IMR-90 (cell line): ENCODE measurements around the gene APOL3. TPM values are rescaled to one million over a fixed set of nuclear protein-coding genes. Genes with fewer than 3 reads are reported as not detected.

Source experiments
- ATAC-seq: fragments of 200-7000 bp; cut with Tn5 transposase; 2 replicates; pipeline ENCODE4 v1.9.1; 2020; ENCODE audit warnings: low read depth, mild to moderate bottlenecking, moderate library complexity
- BruUV-seq: library from RNA; stranded (reverse); fragments of 400-500 nt; replicated peaks from 2 replicates; lab custom pipeline; 2021; lab: Mats Ljungman, UMichigan
- CTCF ChIA-PET: fragments of 300-600 bp; formaldehyde crosslinking; extraction: SDS; loops from one replicate; lab custom pipeline; 2021; ENCODE audit warnings: antibody characterized with exemption; lab: Yijun Ruan, JAX
- POLR2A ChIA-PET: fragments of 300-600 bp; sonication (Branson Sonifier 250); formaldehyde crosslinking; loops from one replicate; lab custom pipeline; 2022; ENCODE audit warnings: antibody characterized with exemption; ENCODE audit not compliant: unreplicated experiment; lab: Charles Lee
- DNase-seq: peaks from one replicate; pipeline ENCODE4 v3.0.0; 2013
- H2AFZ ChIP-seq: replicated peaks from 2 replicates; pipeline ENCODE3; 2013; ENCODE audit warnings: low read length, mild to moderate bottlenecking; ENCODE audit not compliant: poor library complexity
- H2AK5ac ChIP-seq: 2 replicates; pipeline ENCODE4 v1.6.1; 2013; ENCODE audit warnings: low read depth, low read length, inconsistent platforms
- H2AK9ac ChIP-seq: replicated peaks from 2 replicates; pipeline ENCODE3; 2013; ENCODE audit warnings: mild to moderate bottlenecking, low read depth, low read length, moderate library complexity; ENCODE audit not compliant: poor library complexity
- H2BK120ac ChIP-seq: 2 replicates; pipeline ENCODE4 v1.6.1; 2013; ENCODE audit warnings: low read depth, low read length, inconsistent platforms
- H2BK15ac ChIP-seq: 3 replicates; pipeline ENCODE4 v1.6.1; 2013; ENCODE audit warnings: low read depth, low read length, inconsistent platforms
- H2BK20ac ChIP-seq: 2 replicates; pipeline ENCODE4 v1.6.1; 2013; ENCODE audit warnings: low read depth, mild to moderate bottlenecking, inconsistent platforms, low read length, moderate library complexity
- H2BK5ac ChIP-seq: 2 replicates; pipeline ENCODE4 v1.6.1; 2013; ENCODE audit warnings: mild to moderate bottlenecking, low read depth, low read length, inconsistent platforms; ENCODE audit not compliant: poor library complexity, severe bottlenecking
- H3K14ac ChIP-seq: replicated peaks from 2 replicates; pipeline ENCODE4 v1.6.1; 2013; ENCODE audit warnings: low read depth, low read length, inconsistent platforms
- H3K18ac ChIP-seq: 2 replicates; pipeline ENCODE4 v1.6.1; 2013; ENCODE audit warnings: low read depth, low read length, control low read depth
- H3K23ac ChIP-seq: 2 replicates; pipeline ENCODE4 v1.6.1; 2013; ENCODE audit warnings: low read depth, low read length, inconsistent platforms
- H3K27ac ChIP-seq: 2 replicates; pipeline ENCODE4 v1.5.1; 2013; ENCODE audit warnings: mild to moderate bottlenecking, control low read depth, low read length; ENCODE audit not compliant: insufficient read depth
- H3K27me3 ChIP-seq: 2 replicates; pipeline ENCODE4 v1.6.1; 2013; ENCODE audit warnings: low read length; ENCODE audit not compliant: control insufficient read depth, insufficient read depth
- H3K36me3 ChIP-seq: 2 replicates; pipeline ENCODE4 v1.6.1; 2013; ENCODE audit warnings: low read length, mixed read lengths; ENCODE audit not compliant: control insufficient read depth, insufficient read depth
- H3K4ac ChIP-seq: 2 replicates; pipeline ENCODE4 v1.6.1; 2013; ENCODE audit warnings: low read depth, low read length, inconsistent platforms
- H3K4me1 ChIP-seq: 2 replicates; pipeline ENCODE4 v1.6.1; 2013; ENCODE audit warnings: low read length, mixed read lengths; ENCODE audit not compliant: control insufficient read depth, insufficient read depth
- H3K4me2 ChIP-seq: 2 replicates; pipeline ENCODE4 v1.6.1; 2013; ENCODE audit warnings: low read depth, mild to moderate bottlenecking, control low read depth, low read length, moderate library complexity
- H3K4me3 ChIP-seq: 2 replicates; pipeline ENCODE4 v1.5.1; 2013; ENCODE audit warnings: low read depth, mild to moderate bottlenecking, control low read depth, low read length, moderate library complexity; ENCODE audit not compliant: insufficient read depth
- H3K56ac ChIP-seq: 2 replicates; pipeline ENCODE4 v1.6.1; 2013; ENCODE audit warnings: low read length, inconsistent platforms; ENCODE audit not compliant: insufficient read depth; ENCODE audit errors: extremely low read depth
- H3K79me1 ChIP-seq, 2 experiments: 2 replicates each; pipeline ENCODE4 v1.6.1; 2013; ENCODE audit warnings: low read length in 2 of 2, inconsistent platforms in 1 of 2, low read depth in 1 of 2
- H3K9ac ChIP-seq: 2 replicates; pipeline ENCODE4 v1.6.1; 2013; ENCODE audit warnings: low read depth, low read length, control low read depth
- H3K9me1 ChIP-seq: 2 replicates; pipeline ENCODE4 v1.6.1; 2013; ENCODE audit warnings: low read length, inconsistent platforms; ENCODE audit not compliant: insufficient read depth
- H3K9me3 ChIP-seq: 2 replicates; pipeline ENCODE4 v1.6.1; 2013; ENCODE audit warnings: low read length; ENCODE audit not compliant: control insufficient read depth, insufficient read depth
- H4K20me1 ChIP-seq: 2 replicates; pipeline ENCODE4 v1.6.1; 2013; ENCODE audit warnings: low read length, inconsistent platforms; ENCODE audit not compliant: insufficient read depth
- H4K5ac ChIP-seq: 2 replicates; pipeline ENCODE4 v1.6.1; 2013; ENCODE audit warnings: mild to moderate bottlenecking, low read depth, low read length, control low read depth
- H4K8ac ChIP-seq, 2 experiments: 2 replicates each; pipeline ENCODE4 v1.6.1; 2013; ENCODE audit warnings: low read depth in 2 of 2, low read length in 2 of 2, control low read depth in 1 of 2, inconsistent platforms in 1 of 2
- H4K91ac ChIP-seq: 2 replicates; pipeline ENCODE4 v1.6.1; 2013; ENCODE audit warnings: low read depth, low read length, inconsistent platforms; ENCODE audit not compliant: insufficient read depth
- BHLHE40 ChIP-seq: fragments of 150-350 bp; IDR thresholded peaks from 2 replicates; pipeline ENCODE4 v1.6.1; 2016; ENCODE audit warnings: mild to moderate bottlenecking, low read depth, low read length
- CEBPB ChIP-seq: IDR thresholded peaks from 2 replicates; pipeline ENCODE4 v1.6.1; 2012; ENCODE audit warnings: low read depth, low read length, improper control_type of control experiment
- CHD1 ChIP-seq: IDR thresholded peaks from 2 replicates; pipeline ENCODE4 v1.6.1; 2012; ENCODE audit warnings: low read depth, low read length, improper control_type of control experiment
- CTCF ChIP-seq: conservative IDR thresholded peaks from 2 replicates; pipeline ENCODE4 v1.5.1; 2012; ENCODE audit warnings: mild to moderate bottlenecking, low read depth, low read length, improper control_type of control experiment
- ELK1 ChIP-seq: fragments of 150-350 bp; IDR thresholded peaks from 2 replicates; pipeline ENCODE4 v1.6.1; 2016; ENCODE audit warnings: low read depth, mild to moderate bottlenecking, low read length, moderate library complexity, borderline replicate concordance
- FOS ChIP-seq: fragments of 150-350 bp; IDR thresholded peaks from 2 replicates; pipeline ENCODE4 v1.6.1; 2016; ENCODE audit warnings: low read depth, low read length
- MAFK ChIP-seq: IDR thresholded peaks from 2 replicates; pipeline ENCODE4 v1.6.1; 2012; ENCODE audit warnings: low read depth, low read length, improper control_type of control experiment
- MAZ ChIP-seq: IDR thresholded peaks from 2 replicates; pipeline ENCODE4 v1.6.1; 2012; ENCODE audit warnings: low read depth, mild to moderate bottlenecking, low read length, improper control_type of control experiment, moderate library complexity, borderline replicate concordance
- MXI1 ChIP-seq: IDR thresholded peaks from 2 replicates; pipeline ENCODE4 v1.6.1; 2012; ENCODE audit warnings: low read depth, mild to moderate bottlenecking, low read length, moderate library complexity, borderline replicate concordance
- NFE2L2 ChIP-seq: fragments of 150-350 bp; IDR thresholded peaks from 2 replicates; pipeline ENCODE4 v1.6.1; 2016; ENCODE audit warnings: low read depth, mild to moderate bottlenecking, low read length
- POLR2A ChIP-seq: IDR thresholded peaks from 2 replicates; pipeline ENCODE4 v1.6.1; 2012; ENCODE audit warnings: mild to moderate bottlenecking, low read depth, low read length
- RAD21 ChIP-seq: IDR thresholded peaks from 2 replicates; pipeline ENCODE4 v1.6.1; 2012; ENCODE audit warnings: low read length, improper control_type of control experiment
- RCOR1 ChIP-seq: IDR thresholded peaks from 2 replicates; pipeline ENCODE4 v1.6.1; 2012; ENCODE audit warnings: mild to moderate bottlenecking, low read length, improper control_type of control experiment; ENCODE audit not compliant: insufficient replicate concordance
- RFX5 ChIP-seq: IDR thresholded peaks from 2 replicates; pipeline ENCODE4 v1.8.0; 2012; ENCODE audit warnings: low read depth, mild to moderate bottlenecking, low read length, moderate library complexity
- SMC3 ChIP-seq: fragments of 150-350 bp; IDR thresholded peaks from 2 replicates; pipeline ENCODE4 v1.6.1; 2016; ENCODE audit warnings: low read depth, mild to moderate bottlenecking, antibody characterized with exemption, low read length, moderate library complexity
- WGBS, 2 experiments: methylation state at CpG; one replicate each; pipeline versions ENCODE4 v1.1.5 to v1.1.7; 2013; ENCODE audit warnings: missing lambda C conversion rate in 2 of 2; ENCODE audit not compliant: insufficient read length in 1 of 2; ENCODE audit errors: extremely low coverage in 2 of 2; 5-methylcytosine and 5-hydroxymethylcytosine counted together
- dilution Hi-C: fragments of 300-500 bp; cut with HindIII; formaldehyde crosslinking; loops from one replicate; pipeline ENCODE4 v1.14.3; 2018; ENCODE audit warnings: low sequenced_read_pairs; ENCODE audit not compliant: unreplicated experiment
- in situ Hi-C: fragments of 300-500 bp; cut with MboI; formaldehyde crosslinking; loops from 3 replicates; pipeline ENCODE4 v1.14.3; 2019; ENCODE audit warnings: low sequenced_read_pairs, inconsistent platforms, mixed read lengths
- intact Hi-C: fragments of 100-400 bp; cut with micrococcal nuclease; formaldehyde crosslinking; loops from 2 replicates; pipeline ENCODE4 v1.10.0; 2022
- polyA plus RNA-seq, 3 experiments: library from polyadenylated mRNA; depleted of rRNA; stranded (reverse); fragments of >200 nt; gene quantifications; 2 replicates each; pipeline ENCODE4 v1.2.3, GENCODE V29; 2012; ENCODE audit warnings: low replicate concordance in 1 of 3
- total RNA-seq: library from RNA; depleted of rRNA; stranded (reverse); fragments of >200 nt; gene quantifications from 2 replicates; pipeline ENCODE4 v1.2.3, GENCODE V29; 2012
- TF ChIP-seq, protein P1 (sequence below): fragments of 150-350 bp; IDR thresholded peaks from 2 replicates; pipeline ENCODE4 v1.6.1; 2017; ENCODE audit warnings: mild to moderate bottlenecking, antibody characterized with exemption, low read length, low read depth

Gene APOL3
- total and polyA plus RNA-seq, 2 of the 4 experiments (the other 2 are of a cell fraction): 1.4 to 2.3 TPM

DNA sequence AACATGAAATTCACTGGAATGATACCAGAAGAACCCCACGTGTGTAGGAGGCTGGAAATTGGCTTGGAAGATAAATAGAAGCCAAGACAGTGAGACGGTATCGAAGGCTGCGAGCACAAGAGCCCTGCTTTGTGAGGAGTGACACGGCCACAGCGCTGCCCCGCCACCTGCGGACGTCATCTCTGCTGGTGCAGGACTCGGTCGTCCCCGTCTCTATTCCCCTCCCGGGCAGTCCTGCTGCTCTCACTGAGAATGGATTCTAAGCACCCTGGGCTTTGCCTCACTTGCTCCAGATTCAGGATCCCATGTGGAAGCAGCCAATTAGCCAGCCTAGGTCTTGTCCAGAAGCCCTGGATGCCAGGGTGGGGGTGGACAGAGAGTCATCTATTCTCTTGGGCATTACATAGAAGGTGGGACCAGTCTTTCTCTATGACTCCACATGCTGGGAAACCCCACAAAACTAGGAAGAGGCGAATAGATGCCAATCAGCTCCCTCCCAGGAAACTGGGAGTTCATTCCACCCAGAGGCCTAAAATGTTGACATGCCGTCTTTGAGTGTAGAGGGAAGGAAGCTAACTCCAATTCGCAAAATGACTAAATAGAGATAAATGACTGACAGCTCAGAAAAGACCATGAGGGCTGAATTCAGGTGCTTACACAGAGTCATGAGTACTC is 25.1 kb downstream of the APOL3 start:
- peak overlapping the region; percentile 41 for H2AFZ ChIP-seq
- H3K56ac ChIP-seq: no peak overlapping the region
- H3K4me2 ChIP-seq: no peak overlapping the region
- H3K9ac ChIP-seq: no peak overlapping the region
- H3K9me1 ChIP-seq: peaks cover 16% of the 10 kb centered on the region
- H3K36me3 ChIP-seq: no peaks in the 10 kb centered on the region
- H3K4me1 ChIP-seq: peaks cover 2% of the 10 kb centered on the region; the same call in 1 of the 2 replicates
- H3K4me3 ChIP-seq: no peak overlapping the region
- H2AK5ac ChIP-seq: no peak overlapping the region
- no peak overlapping the region for H3K18ac ChIP-seq
- no peak for TF ChIP-seq MXI1
- no peak for TF ChIP-seq CHD1
- no peak for TF ChIP-seq ELK1
- TF ChIP-seq CEBPB: no peak
- no peak for TF ChIP-seq CTCF
- no peak for TF ChIP-seq RCOR1
- TF ChIP-seq BHLHE40: no peak
- TF ChIP-seq RFX5: no peak
- TF ChIP-seq, protein P1, sequence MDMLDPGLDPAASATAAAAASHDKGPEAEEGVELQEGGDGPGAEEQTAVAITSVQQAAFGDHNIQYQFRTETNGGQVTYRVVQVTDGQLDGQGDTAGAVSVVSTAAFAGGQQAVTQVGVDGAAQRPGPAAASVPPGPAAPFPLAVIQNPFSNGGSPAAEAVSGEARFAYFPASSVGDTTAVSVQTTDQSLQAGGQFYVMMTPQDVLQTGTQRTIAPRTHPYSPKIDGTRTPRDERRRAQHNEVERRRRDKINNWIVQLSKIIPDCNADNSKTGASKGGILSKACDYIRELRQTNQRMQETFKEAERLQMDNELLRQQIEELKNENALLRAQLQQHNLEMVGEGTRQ: no peak
- TF ChIP-seq NFE2L2: no peak
- no peak for TF ChIP-seq MAFK
- TF ChIP-seq MAZ: no peak
- TF ChIP-seq FOS: no peak
- TF ChIP-seq RAD21: no peak
- no peak for TF ChIP-seq POLR2A
- TF ChIP-seq SMC3: no peak
- H3K79me1 ChIP-seq: no peaks in the 10 kb centered on the region
- no peak overlapping the region; the same call in 2 of the 3 replicates for H2BK15ac ChIP-seq
- H3K4ac ChIP-seq: no peak overlapping the region
- POLR2A ChIA-PET: no interaction called here
- intact Hi-C loops (no loop called here), in situ Hi-C loops (no loop called here), dilution Hi-C loops (no loop called here)
- CTCF ChIA-PET: interaction anchor here (0.6 kb wide), 1 partner anchor 21 kb away, joined by 4 read pairs; no protein-coding TSS in a partner anchor
- no peak overlapping the region for H3K23ac ChIP-seq
- H3K14ac ChIP-seq: no peak overlapping the region
- H4K20me1 ChIP-seq: no peaks in the 10 kb centered on the region
- peak overlapping the region; percentile 52 for H2AK9ac ChIP-seq
- no peak overlapping the region for H3K27ac ChIP-seq
- no peak overlapping the region for H2BK5ac ChIP-seq
- no peaks in the 10 kb centered on the region for H3K9me3 ChIP-seq
- H3K27me3 ChIP-seq: peaks cover 31% of the 10 kb centered on the region
- no peak overlapping the region for H4K91ac ChIP-seq
- 90% methylated on average over 12 of the region's 16 CpGs; no CpG with 5 or more reads in 1 of the 2 experiments for WGBS, 2 experiments
- ATAC-seq (no peak), DNase-seq (no peak)
- no peak overlapping the region for H2BK20ac ChIP-seq
- no peak overlapping the region for H2BK120ac ChIP-seq
- no peak overlapping the region for H4K5ac ChIP-seq
- H4K8ac ChIP-seq: no peak overlapping the region
- BruUV-seq: no TSS peak
